OCI-LY7 (cell line): Measurements from ENCODE around the gene ANGPTL8.

ENCODE experiments used
- EZH2phosphoT487 ChIP-seq: fragments of 200-600 bp; sonication (generic); IDR thresholded peaks from 2 replicates; pipeline ENCODE4 v1.6.1; 2018; ENCODE audit warnings: low read depth, borderline replicate concordance, mild to moderate bottlenecking, mixed run types, antibody characterized with exemption, low read length, moderate library complexity, mixed read lengths
- TF ChIP-seq, protein P1 (sequence below): fragments of 200-600 bp; sonication (generic); conservative IDR thresholded peaks from 2 replicates; pipeline ENCODE4 v1.5.1; 2014; ENCODE audit warnings: mild to moderate bottlenecking, antibody characterized with exemption, low read length, moderate library complexity, mixed read lengths

- TF ChIP-seq EZH2phosphoT487, result no peak
- TF ChIP-seq, protein P1, sequence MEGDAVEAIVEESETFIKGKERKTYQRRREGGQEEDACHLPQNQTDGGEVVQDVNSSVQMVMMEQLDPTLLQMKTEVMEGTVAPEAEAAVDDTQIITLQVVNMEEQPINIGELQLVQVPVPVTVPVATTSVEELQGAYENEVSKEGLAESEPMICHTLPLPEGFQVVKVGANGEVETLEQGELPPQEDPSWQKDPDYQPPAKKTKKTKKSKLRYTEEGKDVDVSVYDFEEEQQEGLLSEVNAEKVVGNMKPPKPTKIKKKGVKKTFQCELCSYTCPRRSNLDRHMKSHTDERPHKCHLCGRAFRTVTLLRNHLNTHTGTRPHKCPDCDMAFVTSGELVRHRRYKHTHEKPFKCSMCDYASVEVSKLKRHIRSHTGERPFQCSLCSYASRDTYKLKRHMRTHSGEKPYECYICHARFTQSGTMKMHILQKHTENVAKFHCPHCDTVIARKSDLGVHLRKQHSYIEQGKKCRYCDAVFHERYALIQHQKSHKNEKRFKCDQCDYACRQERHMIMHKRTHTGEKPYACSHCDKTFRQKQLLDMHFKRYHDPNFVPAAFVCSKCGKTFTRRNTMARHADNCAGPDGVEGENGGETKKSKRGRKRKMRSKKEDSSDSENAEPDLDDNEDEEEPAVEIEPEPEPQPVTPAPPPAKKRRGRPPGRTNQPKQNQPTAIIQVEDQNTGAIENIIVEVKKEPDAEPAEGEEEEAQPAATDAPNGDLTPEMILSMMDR, result no peak
Measured at GRCh38 chr19:11238781-11239376, 540 bp upstream of the ANGPTL8 start.
